ENCODE results near the gene ZNF687.

- TF ChIP-seq, protein P1, sequence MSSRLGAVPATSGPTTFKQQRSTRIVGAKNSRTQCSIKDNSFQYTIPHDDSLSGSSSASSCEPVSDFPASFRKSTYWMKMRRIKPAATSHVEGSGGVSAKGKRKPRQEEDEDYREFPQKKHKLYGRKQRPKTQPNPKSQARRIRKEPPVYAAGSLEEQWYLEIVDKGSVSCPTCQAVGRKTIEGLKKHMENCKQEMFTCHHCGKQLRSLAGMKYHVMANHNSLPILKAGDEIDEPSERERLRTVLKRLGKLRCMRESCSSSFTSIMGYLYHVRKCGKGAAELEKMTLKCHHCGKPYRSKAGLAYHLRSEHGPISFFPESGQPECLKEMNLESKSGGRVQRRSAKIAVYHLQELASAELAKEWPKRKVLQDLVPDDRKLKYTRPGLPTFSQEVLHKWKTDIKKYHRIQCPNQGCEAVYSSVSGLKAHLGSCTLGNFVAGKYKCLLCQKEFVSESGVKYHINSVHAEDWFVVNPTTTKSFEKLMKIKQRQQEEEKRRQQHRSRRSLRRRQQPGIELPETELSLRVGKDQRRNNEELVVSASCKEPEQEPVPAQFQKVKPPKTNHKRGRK (CRISPR knock-in tag; IDR thresholded peaks at IDR 0.05; ENCODE audit: borderline replicate concordance): no peak
- TF ChIP-seq ESRRA (CRISPR knock-in tag; IDR thresholded peaks at IDR 0.05; ENCODE audit: borderline replicate concordance) (no peak), USF1 (CRISPR knock-in tag; IDR thresholded peaks at IDR 0.05) (no peak), ELF4 (CRISPR knock-in tag; IDR thresholded peaks at IDR 0.05; ENCODE audit: low read depth) (no peak), CTCF (IDR thresholded peaks at IDR 0.05) (no peak), MLX (CRISPR knock-in tag; IDR thresholded peaks at IDR 0.05) (no peak)
Measured at GRCh38 chr1:151243683-151244216, 38.3 kb upstream of the ZNF687 start.
